NB4 (cell line): Measurements from ENCODE around the gene LCNL1.

Experiments used
- POLR2A ChIP-seq: IDR thresholded peaks from 2 replicates; pipeline ENCODE4 v1.6.1; 2011; ENCODE audit warnings: mild to moderate bottlenecking; ENCODE audit not compliant: insufficient read length; ENCODE audit errors: extremely low read depth
- TF ChIP-seq, protein P1 (sequence below): IDR thresholded peaks from one replicate; pipeline ENCODE4 v1.5.1; 2012; ENCODE audit warnings: low read depth, low read length
- TF ChIP-seq, protein P2 (sequence below): IDR thresholded peaks from 2 replicates; pipeline ENCODE4 v1.6.1; 2011; ENCODE audit warnings: low read depth, low read length

DNA sequence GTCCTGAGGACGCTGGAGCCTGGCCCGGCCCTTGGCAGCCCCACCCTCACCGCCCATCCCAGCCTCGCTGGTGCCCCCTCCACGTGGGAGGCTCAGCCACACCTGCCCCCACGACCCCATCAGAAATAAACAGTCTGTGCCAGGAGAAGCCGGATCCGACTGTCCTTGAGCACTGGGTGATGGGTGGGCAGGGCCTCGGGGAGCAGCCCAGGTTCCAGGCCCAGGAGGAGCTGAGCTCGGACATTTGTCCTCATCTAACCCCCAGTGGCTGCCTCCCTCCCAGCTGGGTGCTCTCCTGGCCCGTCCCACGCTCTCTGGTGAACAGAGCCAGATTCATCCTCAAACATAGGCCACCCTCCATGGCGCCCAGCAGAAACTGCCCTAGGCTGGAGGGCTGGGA, 10.1 kb upstream of the LCNL1 start:
- TF ChIP-seq POLR2A: no peak
- TF ChIP-seq, protein P1, sequence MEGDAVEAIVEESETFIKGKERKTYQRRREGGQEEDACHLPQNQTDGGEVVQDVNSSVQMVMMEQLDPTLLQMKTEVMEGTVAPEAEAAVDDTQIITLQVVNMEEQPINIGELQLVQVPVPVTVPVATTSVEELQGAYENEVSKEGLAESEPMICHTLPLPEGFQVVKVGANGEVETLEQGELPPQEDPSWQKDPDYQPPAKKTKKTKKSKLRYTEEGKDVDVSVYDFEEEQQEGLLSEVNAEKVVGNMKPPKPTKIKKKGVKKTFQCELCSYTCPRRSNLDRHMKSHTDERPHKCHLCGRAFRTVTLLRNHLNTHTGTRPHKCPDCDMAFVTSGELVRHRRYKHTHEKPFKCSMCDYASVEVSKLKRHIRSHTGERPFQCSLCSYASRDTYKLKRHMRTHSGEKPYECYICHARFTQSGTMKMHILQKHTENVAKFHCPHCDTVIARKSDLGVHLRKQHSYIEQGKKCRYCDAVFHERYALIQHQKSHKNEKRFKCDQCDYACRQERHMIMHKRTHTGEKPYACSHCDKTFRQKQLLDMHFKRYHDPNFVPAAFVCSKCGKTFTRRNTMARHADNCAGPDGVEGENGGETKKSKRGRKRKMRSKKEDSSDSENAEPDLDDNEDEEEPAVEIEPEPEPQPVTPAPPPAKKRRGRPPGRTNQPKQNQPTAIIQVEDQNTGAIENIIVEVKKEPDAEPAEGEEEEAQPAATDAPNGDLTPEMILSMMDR: no peak
- TF ChIP-seq, protein P2, sequence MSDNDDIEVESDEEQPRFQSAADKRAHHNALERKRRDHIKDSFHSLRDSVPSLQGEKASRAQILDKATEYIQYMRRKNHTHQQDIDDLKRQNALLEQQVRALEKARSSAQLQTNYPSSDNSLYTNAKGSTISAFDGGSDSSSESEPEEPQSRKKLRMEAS: no peak
